ENCODE results near the gene MOXD1.
A peak's percentile ranks its signal among the peaks of the same experiment; 100 is the strongest.

The MOXD1 gene

GRCh38 chr6:132401618-132402285 lies 477 bp upstream of the MOXD1 start:
- POLR2A ChIA-PET (ENCODE audit: low non-redundant PET) = no interaction called here
- CTCF ChIA-PET = no interaction called here
- no peak for TF ChIP-seq CTCF (conservative IDR thresholded peaks at IDR 0.05; ENCODE audit: low read depth)

DNA sequence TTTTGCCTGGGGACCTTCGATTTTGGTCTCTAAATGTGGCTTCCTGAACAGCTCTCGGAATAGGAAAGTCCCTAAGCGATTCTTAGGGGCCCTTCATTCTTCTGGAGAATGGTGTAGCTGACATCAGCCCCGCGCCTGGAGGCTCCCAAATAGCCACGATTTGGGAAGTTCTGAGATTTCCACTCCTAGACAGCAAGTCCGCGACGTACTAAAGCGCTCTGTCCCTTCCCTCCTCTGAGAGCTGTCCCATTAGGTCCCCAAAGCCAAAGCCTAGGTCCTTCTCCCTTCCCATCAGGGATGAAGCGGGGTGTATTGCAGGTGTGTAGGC lies 756 bp downstream of the MOXD1 start:
- no peak for TF ChIP-seq CTCF (conservative IDR thresholded peaks at IDR 0.05; ENCODE audit: low read depth)
- H3K27ac ChIP-seq = no peak overlapping the region
- no peak for DNase-seq (ENCODE audit: low spot score)
- ChIA-PET CTCF (interaction anchor here (0.6 to 0.9 kb wide), 2 partner anchors 121 to 1824 kb away, joined by 3 to 6 read pairs; no protein-coding TSS in a partner anchor), POLR2A (ENCODE audit: low non-redundant PET) (no interaction called here)

More at GRCh38 chr6:132401618-132402285, 477 bp upstream of the MOXD1 start:
- no peak overlapping the region for H3K27ac ChIP-seq
- no peak for DNase-seq (ENCODE audit: low spot score)

DNA sequence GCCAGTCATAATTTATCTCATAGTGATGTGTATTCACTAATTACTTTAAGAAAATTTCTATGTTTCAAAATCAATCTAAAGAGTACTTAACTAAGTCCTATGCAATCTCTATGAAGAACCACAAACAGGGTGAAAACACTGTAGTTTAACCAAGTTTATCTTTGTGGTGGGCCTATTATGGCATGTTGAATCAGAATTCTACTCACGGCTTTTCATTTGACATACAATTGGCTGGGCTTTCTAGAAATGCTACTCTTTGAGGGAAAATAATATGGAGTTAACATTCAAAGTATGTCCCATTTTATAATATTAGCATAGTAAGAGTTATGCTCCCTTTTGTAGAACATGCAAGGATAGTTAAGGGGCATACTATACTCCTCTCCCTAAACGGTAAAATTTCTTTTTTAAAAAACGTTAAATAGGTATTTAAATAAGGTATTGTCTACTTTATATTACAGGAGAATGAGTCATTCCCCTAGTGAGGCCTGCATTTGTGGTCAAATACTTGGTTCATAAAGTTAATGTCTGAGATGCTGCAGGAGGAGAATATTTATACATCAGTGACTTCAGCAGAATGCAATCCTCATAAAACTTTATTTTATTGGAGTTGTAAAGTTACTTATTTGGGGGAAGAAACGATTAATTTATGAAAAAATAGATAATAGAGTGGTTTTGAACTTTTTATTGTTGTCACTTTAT lies 1.8 kb downstream of the MOXD1 start:
- ChIA-PET CTCF (interaction anchor here (0.9 kb wide), 1 partner anchor 120 kb away, joined by 6 read pairs; no protein-coding TSS in a partner anchor), POLR2A (ENCODE audit: low non-redundant PET) (no interaction called here)
- DNase-seq (ENCODE audit: low spot score) = no peak
- TF ChIP-seq CTCF (conservative IDR thresholded peaks at IDR 0.05; ENCODE audit: low read depth) = no peak
- H3K27ac ChIP-seq = no peak overlapping the region

GRCh38 chr6:132395015-132395597 lies 6.2 kb downstream of the MOXD1 start:
- POLR2A ChIA-PET (ENCODE audit: low non-redundant PET) = no interaction called here
- CTCF ChIA-PET = interaction anchor here (0.8 kb wide), 1 partner anchor 89 kb away, joined by 7 read pairs; no protein-coding TSS in a partner anchor
- no peak for TF ChIP-seq CTCF (conservative IDR thresholded peaks at IDR 0.05; ENCODE audit: low read depth)
- no peak overlapping the region for H3K27ac ChIP-seq
- no peak for DNase-seq (ENCODE audit: low spot score)

DNA sequence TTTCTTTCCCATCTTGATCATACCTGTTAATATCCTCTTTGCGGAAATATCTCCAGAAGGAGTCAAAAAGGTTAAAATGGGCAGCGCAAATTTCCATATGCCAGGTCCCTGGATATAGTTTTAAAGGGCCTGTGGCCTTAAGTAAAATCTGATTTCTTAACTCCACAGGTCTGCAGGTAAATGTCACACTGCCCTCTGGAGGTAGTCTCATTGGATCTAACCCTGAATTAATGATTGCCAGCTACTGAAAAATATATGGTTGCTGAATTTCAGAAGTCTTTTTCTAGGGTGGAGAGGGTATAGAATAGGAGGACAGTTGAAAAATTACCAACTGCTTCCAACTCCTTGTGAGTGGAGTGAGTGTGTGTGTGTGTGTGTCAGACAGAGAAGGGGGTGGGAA lies 8.5 kb downstream of the MOXD1 start:
- no peak for TF ChIP-seq CTCF (conservative IDR thresholded peaks at IDR 0.05; ENCODE audit: low read depth)
- ChIA-PET CTCF (no interaction called here), POLR2A (ENCODE audit: low non-redundant PET) (no interaction called here)
- DNase-seq (ENCODE audit: low spot score) = peak; percentile 11
- no peak overlapping the region for H3K27ac ChIP-seq

DNA sequence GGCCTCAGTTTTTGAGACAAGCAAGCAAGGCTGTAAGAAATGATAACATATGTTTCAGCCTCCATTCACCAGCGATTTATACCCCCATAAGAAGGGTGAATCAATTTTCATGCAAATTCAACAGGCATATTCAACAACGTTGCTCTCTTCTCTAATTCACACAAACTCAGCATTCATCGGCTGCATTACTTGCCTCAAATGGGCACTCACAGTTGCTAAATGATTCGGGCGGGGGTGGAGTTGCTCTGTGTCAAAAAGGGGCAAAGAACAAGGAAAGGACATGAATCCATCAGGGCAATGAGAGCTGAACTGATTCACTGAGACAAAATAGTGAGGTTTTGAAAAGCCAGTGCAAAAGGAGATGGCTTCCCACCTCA lies 9.0 kb downstream of the MOXD1 start:
- ChIA-PET POLR2A (ENCODE audit: low non-redundant PET) (no interaction called here), CTCF (no interaction called here)
- H3K27ac ChIP-seq = no peak overlapping the region
- no peak for DNase-seq (ENCODE audit: low spot score)
- TF ChIP-seq CTCF (conservative IDR thresholded peaks at IDR 0.05; ENCODE audit: low read depth) = no peak
